ENCODE data around the gene PNMA8A. TPM values are rescaled to one million over a fixed set of nuclear protein-coding genes. Genes with fewer than 3 reads are reported as not detected.

PNMA8A gene
- total and polyA plus RNA-seq, 2 donors (not counting 1 experiment from before 2014, with no cell fraction given): not detected

DNA sequence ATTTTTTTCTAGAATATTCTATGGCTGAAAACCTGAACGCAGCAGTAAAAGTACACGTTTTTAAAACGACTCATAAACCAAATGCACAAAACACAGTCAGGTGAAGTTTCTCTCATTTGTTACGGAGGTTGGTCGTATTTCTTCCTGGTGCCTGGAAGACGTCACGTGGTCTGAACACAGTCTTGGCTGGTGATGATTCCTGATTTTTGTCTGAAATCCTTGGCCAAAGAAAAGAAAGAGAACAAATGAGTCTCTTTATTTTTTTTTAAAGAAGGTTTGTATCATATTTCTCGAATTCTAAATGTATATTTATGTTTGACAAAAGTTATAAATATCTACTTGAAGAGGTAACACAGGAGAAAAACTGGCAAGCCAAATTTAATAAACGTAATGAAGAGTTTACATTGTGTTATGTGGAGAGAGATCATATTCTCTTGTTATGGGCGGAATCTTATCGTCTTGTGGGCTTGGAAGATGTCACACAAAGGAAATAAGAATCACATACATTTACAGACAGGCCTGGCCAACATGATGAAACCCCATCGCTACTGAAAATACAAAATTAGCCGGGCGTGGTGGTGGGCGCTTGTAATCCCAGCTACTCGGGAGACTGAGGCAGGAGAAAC, 10.0 kb upstream of the PNMA8A start:
- POLR2A ChIA-PET: no interaction called here
- no peak overlapping the region for H3K9ac ChIP-seq (ENCODE audit: low read length)
- no peak overlapping the region for H3K4me2 ChIP-seq (replicated peaks; ENCODE audit: low read depth, low read length, poor library complexity, severe bottlenecking)
- TF ChIP-seq, protein P1, sequence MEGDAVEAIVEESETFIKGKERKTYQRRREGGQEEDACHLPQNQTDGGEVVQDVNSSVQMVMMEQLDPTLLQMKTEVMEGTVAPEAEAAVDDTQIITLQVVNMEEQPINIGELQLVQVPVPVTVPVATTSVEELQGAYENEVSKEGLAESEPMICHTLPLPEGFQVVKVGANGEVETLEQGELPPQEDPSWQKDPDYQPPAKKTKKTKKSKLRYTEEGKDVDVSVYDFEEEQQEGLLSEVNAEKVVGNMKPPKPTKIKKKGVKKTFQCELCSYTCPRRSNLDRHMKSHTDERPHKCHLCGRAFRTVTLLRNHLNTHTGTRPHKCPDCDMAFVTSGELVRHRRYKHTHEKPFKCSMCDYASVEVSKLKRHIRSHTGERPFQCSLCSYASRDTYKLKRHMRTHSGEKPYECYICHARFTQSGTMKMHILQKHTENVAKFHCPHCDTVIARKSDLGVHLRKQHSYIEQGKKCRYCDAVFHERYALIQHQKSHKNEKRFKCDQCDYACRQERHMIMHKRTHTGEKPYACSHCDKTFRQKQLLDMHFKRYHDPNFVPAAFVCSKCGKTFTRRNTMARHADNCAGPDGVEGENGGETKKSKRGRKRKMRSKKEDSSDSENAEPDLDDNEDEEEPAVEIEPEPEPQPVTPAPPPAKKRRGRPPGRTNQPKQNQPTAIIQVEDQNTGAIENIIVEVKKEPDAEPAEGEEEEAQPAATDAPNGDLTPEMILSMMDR (IDR thresholded peaks at IDR 0.05): no peak
- TF ChIP-seq EZH2 (IDR thresholded peaks at IDR 0.05; ENCODE audit: borderline replicate concordance, insufficient read depth, low read depth, low read length, poor library complexity, severe bottlenecking): no peak
- Mint-ChIP-seq H3K4me3 (no peak overlapping the region), H3K4me1 (peaks cover under 1% of the 10 kb centered on the region), H3K27me3 (peaks cover 41% of the 10 kb centered on the region), H3K27ac (no peak overlapping the region), H3K9me3 (ENCODE audit: insufficient read depth) (no peaks in the 10 kb centered on the region)
- CTCF ChIA-PET: no interaction called here
- intact Hi-C loops (cut with micrococcal nuclease): no loop called here
- no peaks in the 10 kb centered on the region for H3K4me1 ChIP-seq (ENCODE audit: control insufficient read depth in 2 of 2, insufficient read depth in 2 of 2, low read length in 2 of 2)
- H3K27ac ChIP-seq (ENCODE audit: low read length in 2 of 2): no peak overlapping the region
- H3K79me2 ChIP-seq (ENCODE audit: control insufficient read depth, insufficient read depth, low read length): no peaks in the 10 kb centered on the region
- WGBS (ENCODE audit: insufficient coverage): 88% methylated on average over 6 of the region's 16 CpGs
- peaks cover 0 to 13% (median 2%) of the 10 kb centered on the region in 4 experiments for H3K27me3 ChIP-seq (replicated peaks in 1 of 4; ENCODE audit: control extremely low read depth in 1 of 4, control insufficient read depth in 3 of 4, insufficient read depth in 4 of 4, low read length in 3 of 4)
- ATAC-seq (ENCODE audit: low read depth): no peak
- no peaks in the 10 kb centered on the region for H3K9me3 ChIP-seq (ENCODE audit: control extremely low read depth in 1 of 3, control insufficient read depth in 2 of 3, insufficient read depth in 1 of 3, low read length in 2 of 3)
- no peak overlapping the region for H2AFZ ChIP-seq (ENCODE audit: insufficient read depth, low read depth, low read length, poor library complexity, severe bottlenecking)
- no peaks in the 10 kb centered on the region for H3K36me3 ChIP-seq (replicated peaks in 1 of 2; ENCODE audit: control extremely low read depth in 1 of 2, control insufficient read depth in 1 of 2, extremely low read depth in 1 of 2, insufficient read depth in 2 of 2, low read length in 1 of 2)
- no peak for DNase-seq
- no peaks in the 10 kb centered on the region for H4K20me1 ChIP-seq (ENCODE audit: control insufficient read depth, insufficient read depth, low read length, poor library complexity, severe bottlenecking)
- H3K4me3 ChIP-seq (ENCODE audit: control extremely low read depth in 1 of 5, extremely low read depth in 1 of 5, insufficient read depth in 1 of 5, low read depth in 2 of 5, low read length in 4 of 5): no peak overlapping the region

DNA sequence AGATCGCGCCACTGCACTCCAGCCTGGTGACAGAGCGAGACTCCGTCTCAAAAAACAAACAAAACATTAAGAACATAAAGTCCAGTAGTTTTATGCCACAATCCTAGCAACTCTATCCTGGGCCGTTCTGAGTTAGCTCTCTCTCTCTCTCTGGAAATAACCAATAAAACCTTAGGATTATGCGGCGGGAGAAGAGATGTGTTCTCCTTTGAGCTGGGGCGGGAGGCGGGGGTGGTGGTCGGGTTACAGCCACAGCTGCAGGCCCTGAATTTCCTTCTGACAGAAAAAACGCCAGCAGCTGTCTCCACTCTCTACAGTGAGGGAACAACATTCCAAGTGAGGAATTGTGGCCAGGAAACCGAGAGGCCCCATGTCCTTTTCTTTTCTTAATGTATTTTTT, 9.1 kb upstream of the PNMA8A start:
- no peak for TF ChIP-seq EZH2 (IDR thresholded peaks at IDR 0.05; ENCODE audit: borderline replicate concordance, insufficient read depth, low read depth, low read length, poor library complexity, severe bottlenecking)
- TF ChIP-seq, protein P1 (IDR thresholded peaks at IDR 0.05): no peak
- no peaks in the 10 kb centered on the region for H3K4me1 ChIP-seq (ENCODE audit: control insufficient read depth in 2 of 2, insufficient read depth in 2 of 2, low read length in 2 of 2)
- Mint-ChIP-seq H3K9me3 (ENCODE audit: insufficient read depth) (no peaks in the 10 kb centered on the region), H3K27me3 (peaks cover 35% of the 10 kb centered on the region), H3K27ac (no peak overlapping the region), H3K4me1 (no peaks in the 10 kb centered on the region), H3K4me3 (no peak overlapping the region)
- no peaks in the 10 kb centered on the region for H3K36me3 ChIP-seq (replicated peaks in 1 of 2; ENCODE audit: control extremely low read depth in 1 of 2, control insufficient read depth in 1 of 2, extremely low read depth in 1 of 2, insufficient read depth in 2 of 2, low read length in 1 of 2)
- POLR2A ChIA-PET: no interaction called here
- no peaks in the 10 kb centered on the region for H4K20me1 ChIP-seq (ENCODE audit: control insufficient read depth, insufficient read depth, low read length, poor library complexity, severe bottlenecking)
- no peak overlapping the region for H2AFZ ChIP-seq (ENCODE audit: insufficient read depth, low read depth, low read length, poor library complexity, severe bottlenecking)
- no peaks in the 10 kb centered on the region for H3K79me2 ChIP-seq (ENCODE audit: control insufficient read depth, insufficient read depth, low read length)
- H3K27me3 ChIP-seq (replicated peaks in 1 of 4; ENCODE audit: control extremely low read depth in 1 of 4, control insufficient read depth in 3 of 4, insufficient read depth in 4 of 4, low read length in 3 of 4): peaks cover 0 to 11% (median 1%) of the 10 kb centered on the region in 4 experiments
- H3K9me3 ChIP-seq (ENCODE audit: control extremely low read depth in 1 of 3, control insufficient read depth in 2 of 3, insufficient read depth in 1 of 3, low read length in 2 of 3): no peaks in the 10 kb centered on the region
- no peak for DNase-seq
- H3K4me3 ChIP-seq (ENCODE audit: control extremely low read depth in 1 of 5, extremely low read depth in 1 of 5, insufficient read depth in 1 of 5, low read depth in 2 of 5, low read length in 4 of 5): no peak overlapping the region
- no peak overlapping the region for H3K27ac ChIP-seq (ENCODE audit: low read length in 2 of 2)
- CTCF ChIA-PET: no interaction called here
- no peak overlapping the region for H3K9ac ChIP-seq (ENCODE audit: low read length)
- no peak overlapping the region for H3K4me2 ChIP-seq (replicated peaks; ENCODE audit: low read depth, low read length, poor library complexity, severe bottlenecking)
- WGBS (ENCODE audit: insufficient coverage): 68% methylated on average over 3 of the region's 12 CpGs
- intact Hi-C loops (cut with micrococcal nuclease): no loop called here
- ATAC-seq (ENCODE audit: low read depth): no peak

Measured in B cell (primary cell).